ENCODE data around the gene HELT. TPM values are rescaled to one million over a fixed set of nuclear protein-coding genes. Genes with fewer than 3 reads are reported as not detected.

The HELT gene
- total RNA-seq, 2 donors from 2014 or later = not detected

GRCh38 chr4:185023471-185023870 is 5.2 kb downstream of the HELT start:
- no peaks in the 10 kb centered on the region for H3K36me3 Mint-ChIP-seq (ENCODE audit: low read depth)
- peaks cover 100% of the 10 kb centered on the region for H3K27me3 Mint-ChIP-seq (ENCODE audit: insufficient read depth)
- H3K9me3 Mint-ChIP-seq = no peaks in the 10 kb centered on the region
- DNase-seq = no peak
- Histone ChIP-seq H3K4me3 (ENCODE audit: low read length) (no peak overlapping the region), H3K27me3 (ENCODE audit: control insufficient read depth, insufficient read depth, low read length, poor library complexity, severe bottlenecking) (peaks cover 100% of the 10 kb centered on the region), H3K27ac (ENCODE audit: low read depth, low read length) (no peak overlapping the region), H3K4me1 (ENCODE audit: control insufficient read depth, insufficient read depth, low read length) (no peaks in the 10 kb centered on the region), H3K9ac (ENCODE audit: extremely low read depth, low read length, poor library complexity, severe bottlenecking) (no peak overlapping the region), H3K36me3 (ENCODE audit: control insufficient read depth, insufficient read depth, low read length) (no peaks in the 10 kb centered on the region), H3K9me3 (ENCODE audit: control insufficient read depth, low read length) (no peaks in the 10 kb centered on the region)
- H3K27ac Mint-ChIP-seq = no peak overlapping the region
- 38 to 53% methylated on average over 9 of the region's 9 CpGs for WGBS, 2 experiments (ENCODE audit: insufficient coverage in 1 of 2, insufficient read length in 1 of 2)
- H3K4me3 Mint-ChIP-seq = no peak overlapping the region
- H3K4me1 Mint-ChIP-seq = peaks cover 27% of the 10 kb centered on the region
- TF ChIP-seq CTCF (conservative IDR thresholded peaks at IDR 0.05) = no peak

- no peaks in the 10 kb centered on the region for H3K9me3 ChIP-seq (ENCODE audit: control insufficient read depth, low read length)
- Mint-ChIP-seq H3K9me3 (no peaks in the 10 kb centered on the region), H3K27ac (no peak overlapping the region), H3K4me1 (no peaks in the 10 kb centered on the region), H3K27me3 (ENCODE audit: insufficient read depth) (peaks cover 100% of the 10 kb centered on the region), H3K4me3 (no peak overlapping the region), H3K36me3 (ENCODE audit: low read depth) (no peaks in the 10 kb centered on the region)
- no peak overlapping the region for H3K9ac ChIP-seq (ENCODE audit: extremely low read depth, low read length, poor library complexity, severe bottlenecking)
- no peak for DNase-seq
- WGBS, 2 experiments (ENCODE audit: insufficient coverage in 1 of 2, insufficient read length in 1 of 2) = 91% methylated on average over 7 to 8 of the region's 8 CpGs
- no peak overlapping the region for H3K4me3 ChIP-seq (ENCODE audit: low read length)
- H3K27ac ChIP-seq (ENCODE audit: low read depth, low read length) = no peak overlapping the region
- no peak for TF ChIP-seq CTCF (conservative IDR thresholded peaks at IDR 0.05)
- no peaks in the 10 kb centered on the region for H3K36me3 ChIP-seq (ENCODE audit: control insufficient read depth, insufficient read depth, low read length)
- peaks cover 100% of the 10 kb centered on the region for H3K27me3 ChIP-seq (ENCODE audit: control insufficient read depth, insufficient read depth, low read length, poor library complexity, severe bottlenecking)
- H3K4me1 ChIP-seq (ENCODE audit: control insufficient read depth, insufficient read depth, low read length) = no peaks in the 10 kb centered on the region
Observed at GRCh38 chr4:185028625-185029024, 10.3 kb downstream of the HELT start.

GRCh38 chr4:185031611-185032010 is 13.3 kb downstream of the HELT start:
- 77 to 88% methylated on average over 3 to 6 of the region's 6 CpGs for WGBS, 2 experiments (ENCODE audit: insufficient coverage in 1 of 2, insufficient read length in 1 of 2)
- Histone ChIP-seq H3K4me3 (ENCODE audit: low read length) (no peak overlapping the region), H3K9ac (ENCODE audit: extremely low read depth, low read length, poor library complexity, severe bottlenecking) (no peak overlapping the region), H3K27ac (ENCODE audit: low read depth, low read length) (no peak overlapping the region), H3K4me1 (ENCODE audit: control insufficient read depth, insufficient read depth, low read length) (no peaks in the 10 kb centered on the region), H3K36me3 (ENCODE audit: control insufficient read depth, insufficient read depth, low read length) (no peaks in the 10 kb centered on the region), H3K27me3 (ENCODE audit: control insufficient read depth, insufficient read depth, low read length, poor library complexity, severe bottlenecking) (peaks cover 77% of the 10 kb centered on the region), H3K9me3 (ENCODE audit: control insufficient read depth, low read length) (no peaks in the 10 kb centered on the region)
- no peak for DNase-seq
- no peaks in the 10 kb centered on the region for H3K36me3 Mint-ChIP-seq (ENCODE audit: low read depth)
- no peaks in the 10 kb centered on the region for H3K4me1 Mint-ChIP-seq
- H3K27ac Mint-ChIP-seq = no peak overlapping the region
- no peak for TF ChIP-seq CTCF (conservative IDR thresholded peaks at IDR 0.05)
- peaks cover 85% of the 10 kb centered on the region for H3K27me3 Mint-ChIP-seq (ENCODE audit: insufficient read depth)
- H3K4me3 Mint-ChIP-seq = no peak overlapping the region
- no peaks in the 10 kb centered on the region for H3K9me3 Mint-ChIP-seq

Data from endodermal cell (in vitro differentiated cells).